GM19239 (cell line): ENCODE data around the gene PCCA.

Experiments used
- DNase-seq: peaks from one replicate; pipeline ENCODE4 v3.0.0; 2011; ENCODE audit warnings: low spot score; ENCODE audit not compliant: insufficient read length
- FAIRE-seq: peaks from 2 replicates; lab custom pipeline; 2011; peaks lifted over from hg19 to GRCh38; lab: Jason Lieb, UNC

The PCCA gene

DNA sequence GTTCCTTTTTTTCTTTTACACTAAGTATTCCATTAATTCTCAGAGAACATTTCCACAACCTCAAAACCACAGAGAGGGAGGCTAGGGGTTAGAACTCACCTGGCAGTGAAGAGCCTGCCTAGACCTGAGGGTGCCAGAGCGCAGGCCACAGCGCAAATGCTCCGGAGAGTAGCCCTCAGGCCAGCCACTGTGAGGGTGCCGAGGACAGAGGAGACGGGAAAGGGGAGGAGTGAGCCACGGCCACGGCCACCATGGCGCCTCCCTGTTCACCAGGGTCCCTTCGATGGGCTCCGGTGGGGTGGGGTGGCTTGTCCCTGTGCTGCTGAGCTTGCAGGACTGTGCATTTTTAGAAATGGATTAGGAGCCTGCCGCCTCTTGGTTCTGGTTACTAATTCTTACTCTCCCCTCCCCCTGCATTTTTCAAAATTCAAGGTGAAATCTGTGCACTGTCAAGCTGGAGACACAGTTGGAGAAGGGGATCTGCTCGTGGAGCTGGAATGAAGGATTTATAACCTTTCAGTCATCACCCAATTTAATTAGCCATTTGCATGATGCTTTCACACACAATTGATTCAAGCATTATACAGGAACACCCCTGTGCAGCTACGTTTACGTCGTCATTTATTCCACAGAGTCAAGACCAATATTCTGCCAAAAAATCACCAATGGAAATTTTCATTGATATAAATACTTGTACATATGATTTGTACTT lies 440.9 kb downstream of the PCCA start:
- no peak for DNase-seq
- no peak for FAIRE-seq

DNA sequence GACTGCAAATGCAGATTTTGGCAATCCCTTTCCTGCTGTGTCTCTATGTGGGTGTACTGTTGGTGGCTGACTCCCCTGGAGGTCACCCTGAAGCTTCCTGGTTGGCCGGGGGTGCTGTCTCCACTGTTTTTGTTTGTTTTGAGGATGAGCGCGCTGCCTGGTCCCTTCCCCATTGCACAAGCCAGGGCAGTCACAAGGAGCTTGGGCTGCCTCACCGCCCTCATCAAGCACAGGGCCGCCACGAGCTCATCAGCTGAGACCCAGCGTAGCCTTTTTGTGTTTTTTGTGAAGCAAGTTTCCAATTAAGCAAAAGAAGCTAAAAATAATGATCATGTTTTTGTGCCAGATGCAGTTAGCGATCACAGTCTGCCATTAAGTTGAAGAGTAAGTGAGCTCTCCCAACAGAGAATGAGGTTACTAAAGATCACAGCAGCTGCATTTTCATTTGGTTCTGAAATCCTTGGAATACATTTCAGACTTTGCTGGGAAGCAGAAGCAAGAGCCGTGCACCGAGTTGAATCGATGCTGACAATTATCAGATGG lies 441.8 kb downstream of the PCCA start:
- DNase-seq (no peak), FAIRE-seq (no peak)

DNA sequence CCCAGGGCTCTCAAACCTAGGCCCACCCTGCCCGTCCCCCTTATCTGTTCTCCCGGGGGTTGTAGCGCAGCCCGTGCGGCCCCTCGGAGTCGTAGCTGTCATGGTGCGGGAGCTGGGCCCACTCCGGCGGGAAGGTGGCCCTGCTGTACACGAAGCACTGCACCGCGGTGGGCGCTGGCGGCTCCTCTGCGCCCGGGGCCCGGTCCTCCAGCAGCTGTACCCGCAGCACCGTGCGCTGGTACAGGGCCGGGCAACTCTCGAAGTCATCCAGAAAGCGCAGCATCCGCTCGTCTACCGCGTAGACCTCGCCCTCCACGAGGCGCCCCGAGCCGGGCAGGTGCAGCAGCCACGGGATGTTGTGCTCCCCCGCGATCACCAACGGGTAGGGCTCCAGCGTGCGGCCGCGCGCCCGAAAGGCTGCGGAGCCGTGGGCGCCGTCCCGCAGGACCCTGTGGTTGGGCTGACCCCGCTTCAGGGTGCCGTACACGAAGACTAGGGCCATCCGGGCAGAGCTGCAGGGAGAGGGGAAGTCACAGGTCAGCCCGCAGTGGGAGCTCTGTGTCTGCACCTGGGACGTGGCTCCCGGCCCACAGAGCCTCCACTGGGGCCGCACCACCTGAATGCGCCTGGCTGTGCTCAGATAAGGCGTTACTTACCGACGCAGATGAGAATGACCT lies 443.3 kb downstream of the PCCA start:
- FAIRE-seq: no peak
- DNase-seq: no peak

DNA sequence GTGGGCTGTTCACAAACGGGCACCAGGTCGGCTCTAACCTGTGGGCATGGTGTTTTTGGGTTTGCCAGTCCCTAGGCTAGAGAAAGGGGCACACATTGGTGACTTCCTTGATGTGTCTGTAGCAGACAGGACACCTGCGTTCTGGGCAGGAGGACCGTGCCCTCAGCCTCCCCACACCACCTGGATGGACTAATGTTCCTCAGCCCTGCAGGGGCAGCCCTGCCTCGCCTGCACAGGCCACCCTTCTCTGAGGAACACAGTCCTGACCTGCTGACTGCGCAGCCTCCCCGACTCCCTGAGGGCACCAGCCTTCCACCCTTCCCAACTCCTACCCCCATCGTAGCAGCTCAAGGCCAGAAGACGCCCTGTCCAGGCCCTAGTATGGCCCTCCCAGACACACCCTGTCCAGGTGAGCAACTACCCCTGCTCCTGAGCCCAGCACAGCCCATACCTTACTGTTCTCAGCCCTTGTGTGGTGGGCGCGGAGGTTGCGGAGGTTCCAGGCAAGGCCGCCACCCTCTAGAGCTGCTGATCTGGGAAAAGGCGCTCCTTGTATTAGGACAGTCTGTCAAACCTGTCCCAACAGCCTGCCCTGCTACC lies 444.0 kb downstream of the PCCA start:
- no peak for FAIRE-seq
- no peak for DNase-seq

DNA sequence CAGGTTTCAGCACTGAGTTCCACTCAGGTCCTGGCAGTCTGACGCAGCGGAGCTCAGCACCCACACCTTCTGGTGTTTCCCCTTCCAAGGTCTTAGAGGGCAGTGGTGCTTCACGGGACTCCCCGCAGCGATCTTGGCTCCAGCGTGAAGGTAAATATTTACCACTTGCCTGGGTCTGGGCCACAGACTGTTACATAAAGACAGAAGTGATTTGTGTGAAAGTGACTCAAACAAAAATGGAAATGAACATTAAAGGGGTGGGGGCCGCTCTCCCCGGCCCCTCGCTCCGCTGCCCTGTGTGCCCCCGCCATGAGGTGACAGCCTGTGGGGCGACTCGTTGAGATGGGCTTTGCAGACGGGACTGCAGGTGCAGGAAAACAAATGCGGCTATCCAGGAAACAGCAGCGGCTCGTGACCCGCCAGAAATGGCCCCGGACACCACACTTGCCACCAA lies 444.7 kb downstream of the PCCA start:
- no peak for FAIRE-seq
- DNase-seq: no peak

DNA sequence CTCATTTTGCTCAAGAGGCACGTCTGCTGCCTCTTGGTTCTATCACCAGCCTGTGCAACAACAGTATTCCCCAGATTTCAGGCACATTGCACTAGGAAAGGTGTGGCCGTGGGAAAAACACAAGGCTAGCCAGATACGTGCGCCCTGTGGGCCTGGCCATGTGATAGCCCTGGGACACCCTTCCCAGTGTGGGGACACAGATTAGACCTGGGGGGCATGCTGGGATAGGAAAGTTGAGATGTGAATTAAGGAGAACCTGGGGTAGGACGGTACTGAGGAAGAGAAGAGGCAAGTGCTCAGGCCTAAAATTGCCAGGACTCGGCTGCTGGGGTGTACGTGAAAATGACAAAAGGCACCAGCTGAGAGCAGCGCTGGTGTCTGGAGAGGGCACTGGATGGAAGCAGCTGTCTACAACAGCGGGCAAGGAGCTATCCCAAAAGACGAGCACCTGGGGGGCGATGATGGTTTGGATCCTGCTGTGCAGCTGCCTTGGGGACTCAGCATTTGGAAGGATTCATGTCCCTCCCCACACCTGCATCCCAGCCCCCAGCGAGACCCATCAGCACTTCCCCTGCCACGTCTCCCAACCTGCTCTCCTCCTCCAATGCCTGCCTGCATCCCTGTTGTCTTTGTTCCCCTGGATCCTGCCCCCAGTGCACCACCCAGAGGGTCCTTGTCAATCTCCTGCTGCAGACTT lies 445.4 kb downstream of the PCCA start:
- DNase-seq (no peak), FAIRE-seq (no peak)

DNA sequence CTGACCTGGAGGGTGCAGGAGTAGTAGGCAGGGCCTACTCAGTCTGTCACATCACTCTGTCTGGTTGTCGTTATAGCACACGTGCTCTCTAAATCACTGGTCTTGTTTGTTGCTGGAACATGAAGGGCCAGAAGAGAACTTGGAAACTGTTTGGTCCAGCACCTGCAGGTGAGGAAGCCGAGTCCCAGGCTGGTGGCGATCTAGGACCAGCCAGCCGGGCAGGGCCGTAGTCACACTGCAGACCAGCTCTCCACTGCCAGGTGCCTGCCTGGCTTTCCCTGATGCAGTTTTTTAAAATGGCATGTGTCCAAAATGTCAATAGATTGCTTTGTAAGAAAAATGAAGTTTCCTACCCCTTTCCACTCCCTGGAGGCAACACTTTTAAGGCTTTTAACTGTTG lies 446.0 kb downstream of the PCCA start:
- FAIRE-seq (no peak), DNase-seq (no peak)

DNA sequence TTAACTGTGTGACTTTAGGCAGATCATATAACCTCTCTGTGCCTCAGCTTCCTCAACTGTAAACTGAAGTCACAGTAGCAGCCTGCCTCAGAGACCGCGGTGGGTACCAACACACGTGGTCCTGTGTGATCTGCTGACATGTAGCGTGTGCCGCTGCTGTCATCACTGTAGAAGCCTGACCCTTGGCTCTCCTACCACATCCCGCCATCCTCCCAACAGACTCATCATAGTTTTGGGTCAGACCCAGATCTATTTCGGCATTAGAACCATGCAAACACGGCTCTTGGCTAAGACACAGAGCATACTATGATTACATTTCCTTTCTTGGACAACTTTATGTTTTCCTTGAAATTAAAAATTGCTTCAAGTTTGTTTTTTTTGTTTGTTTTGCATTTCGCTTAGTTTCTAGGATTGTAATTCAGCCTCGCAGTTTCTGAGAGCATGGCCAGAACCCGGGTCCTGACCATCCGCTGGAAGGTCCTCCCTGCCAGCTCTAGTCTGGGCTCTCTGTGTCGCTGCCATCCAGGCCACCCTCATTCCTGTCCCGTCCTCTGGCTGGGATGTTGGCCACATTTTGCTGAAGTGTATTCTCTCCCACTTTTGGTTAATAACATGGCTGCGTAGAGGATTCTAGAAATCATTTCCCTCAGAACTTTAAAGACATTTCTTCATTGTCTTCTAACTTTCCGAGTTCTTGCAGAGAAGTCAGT lies 446.7 kb downstream of the PCCA start:
- DNase-seq: no peak
- no peak for FAIRE-seq

DNA sequence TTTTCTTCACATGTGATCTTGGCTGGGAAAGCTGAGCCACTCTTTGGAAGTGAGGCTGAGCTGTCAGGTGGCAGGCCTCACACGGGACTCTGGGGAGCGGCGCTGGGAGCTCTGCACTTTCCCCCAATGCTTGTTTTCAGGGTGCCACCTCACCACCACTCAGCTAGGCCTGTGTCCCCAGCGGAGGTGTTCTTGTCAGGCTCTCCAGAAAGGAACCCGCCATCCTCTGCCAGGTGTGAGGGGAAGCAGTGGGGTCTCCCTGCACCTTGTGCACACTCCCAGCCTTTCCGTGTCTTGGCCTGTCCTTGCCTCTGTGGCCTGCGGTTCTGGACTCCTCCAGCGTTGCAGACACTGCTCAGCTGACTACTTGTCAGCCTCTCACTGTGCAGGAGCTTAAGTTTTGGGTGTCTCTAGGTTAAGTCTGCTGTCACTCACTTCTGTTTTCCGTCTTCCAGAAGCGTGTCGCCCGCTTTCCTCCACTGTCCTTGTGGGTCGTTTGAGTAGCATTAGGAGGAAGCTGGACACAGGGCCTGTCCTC lies 447.8 kb downstream of the PCCA start:
- FAIRE-seq: no peak

DNA sequence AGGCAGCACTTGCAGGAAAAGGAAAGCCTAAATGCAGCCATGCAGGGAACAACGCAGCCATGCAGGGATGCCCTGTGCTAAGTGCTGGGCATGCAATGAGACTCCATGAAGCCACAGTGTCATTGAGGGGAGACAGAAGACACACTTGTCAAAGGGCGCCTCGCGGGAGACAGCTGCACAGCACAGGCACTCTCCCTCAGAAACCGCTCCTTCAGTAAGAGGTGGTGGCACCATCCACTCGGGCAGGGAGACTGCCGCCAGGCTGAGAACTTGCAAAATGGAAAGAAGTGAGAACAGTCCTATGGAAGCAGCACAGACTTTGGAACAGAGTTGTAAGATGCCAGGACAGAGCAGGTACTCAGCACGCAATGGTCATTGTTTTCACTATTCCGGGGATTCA lies 448.6 kb downstream of the PCCA start:
- no peak for DNase-seq
- no peak for FAIRE-seq

More for the DNA sequence above, 447.8 kb downstream of the PCCA start:
- no peak for DNase-seq

DNA sequence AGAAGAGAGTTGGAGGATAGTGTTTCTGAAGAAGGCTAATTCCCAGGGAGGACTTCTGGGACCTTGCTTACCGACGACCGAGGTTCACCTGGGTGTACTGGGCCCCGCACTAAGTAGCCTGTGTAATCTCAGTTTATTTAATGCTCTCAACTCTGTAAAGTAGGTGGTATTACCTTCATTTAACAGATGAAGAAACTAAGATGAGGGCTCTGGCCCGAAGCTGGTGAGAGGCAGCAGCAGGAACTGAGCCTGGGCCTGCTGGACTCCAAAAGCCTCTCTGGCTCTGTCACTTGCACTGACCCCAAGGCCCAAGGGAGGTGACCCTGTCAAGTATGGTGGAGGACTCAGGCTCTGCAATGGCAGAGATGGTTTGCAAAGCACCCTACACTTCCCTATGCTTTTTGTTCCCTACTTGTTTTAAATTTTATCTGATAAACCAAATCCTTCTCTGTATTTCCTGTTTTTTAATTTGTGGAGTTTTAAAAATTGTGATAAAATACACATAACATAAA lies 449.1 kb downstream of the PCCA start:
- FAIRE-seq: no peak
- DNase-seq: no peak

DNA sequence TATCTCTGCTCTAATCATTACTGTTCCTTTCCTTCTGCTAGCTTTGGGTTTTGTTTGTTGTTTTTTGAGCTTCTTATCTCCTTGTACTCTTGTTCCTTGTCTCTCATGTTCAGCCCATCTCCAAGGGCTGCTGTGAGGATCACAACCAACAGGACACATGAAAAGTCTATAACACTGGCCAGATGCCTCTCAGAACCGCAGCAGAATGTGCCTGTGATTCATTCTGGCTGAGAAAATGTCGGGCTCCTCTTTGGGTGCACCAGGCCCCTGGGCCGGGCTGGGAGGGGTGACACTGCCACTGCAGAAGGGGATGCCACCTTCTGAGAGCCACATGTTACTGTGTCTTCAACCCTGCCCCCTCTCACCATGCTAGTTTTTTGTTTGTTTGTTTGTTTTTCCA lies 451.7 kb downstream of the PCCA start:
- DNase-seq: no peak

DNA sequence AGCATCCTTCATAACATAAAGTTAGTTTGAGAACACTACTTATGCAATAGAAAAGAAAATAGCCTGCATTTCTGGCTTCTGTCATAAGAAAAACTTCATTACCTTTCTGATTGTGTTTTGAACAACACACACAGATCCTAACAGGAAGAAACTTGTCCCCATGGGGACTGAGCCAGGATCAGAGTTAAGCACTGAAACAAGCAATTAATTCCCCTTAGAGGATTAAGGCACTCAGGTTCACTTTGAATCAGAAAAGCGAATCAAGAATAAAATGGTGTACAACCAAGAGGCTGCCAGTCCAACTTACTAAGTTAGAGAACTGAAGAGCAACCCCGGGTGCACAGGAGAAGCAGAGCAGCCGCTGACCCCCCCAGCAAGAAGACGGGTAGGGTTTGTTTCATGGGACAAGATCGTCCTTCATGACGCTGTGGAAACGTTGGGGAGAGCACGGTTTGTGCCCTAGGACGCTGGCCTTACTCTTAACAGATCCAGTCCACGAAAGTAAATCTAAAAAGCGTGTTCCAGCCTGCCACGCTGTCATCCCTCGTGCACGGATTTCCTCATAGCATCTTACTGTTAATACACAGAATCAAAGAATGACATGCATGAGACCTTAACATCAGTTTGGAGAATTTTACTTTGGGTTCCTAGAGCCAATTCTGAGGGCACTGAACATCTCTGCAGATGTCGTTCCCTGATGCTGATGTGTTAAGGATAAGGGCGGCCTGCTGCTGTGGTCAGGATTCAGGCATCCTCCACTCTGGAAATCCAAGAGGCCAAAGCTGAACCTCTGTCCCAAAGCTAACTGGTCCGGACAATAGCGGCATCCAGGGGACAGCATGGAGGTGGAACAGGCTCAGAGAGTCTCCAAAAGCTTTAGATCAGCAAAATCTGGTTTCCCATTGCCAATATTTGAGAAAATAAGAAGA lies 453.3 kb downstream of the PCCA start:
- DNase-seq (no peak), FAIRE-seq (no peak)

More for the DNA sequence above, 451.7 kb downstream of the PCCA start:
- FAIRE-seq: no peak

DNA sequence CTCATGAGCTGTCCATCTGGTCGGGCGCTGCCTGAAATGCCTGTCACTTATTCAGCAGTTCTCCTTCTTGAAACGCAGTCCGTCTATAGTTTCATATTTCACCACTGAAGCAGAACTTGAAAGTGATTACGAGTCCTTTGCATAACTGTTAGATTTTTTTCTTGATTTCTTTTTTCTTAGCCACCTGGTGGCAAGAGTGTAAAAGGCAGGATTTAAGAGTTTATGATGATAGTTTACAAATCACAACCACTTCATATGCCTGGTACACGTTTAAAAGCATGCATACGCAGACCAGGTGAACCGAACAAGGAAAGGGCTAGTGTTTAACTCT lies 453.9 kb downstream of the PCCA start:
- FAIRE-seq (peak; percentile 93), DNase-seq (peak; percentile 34)

DNA sequence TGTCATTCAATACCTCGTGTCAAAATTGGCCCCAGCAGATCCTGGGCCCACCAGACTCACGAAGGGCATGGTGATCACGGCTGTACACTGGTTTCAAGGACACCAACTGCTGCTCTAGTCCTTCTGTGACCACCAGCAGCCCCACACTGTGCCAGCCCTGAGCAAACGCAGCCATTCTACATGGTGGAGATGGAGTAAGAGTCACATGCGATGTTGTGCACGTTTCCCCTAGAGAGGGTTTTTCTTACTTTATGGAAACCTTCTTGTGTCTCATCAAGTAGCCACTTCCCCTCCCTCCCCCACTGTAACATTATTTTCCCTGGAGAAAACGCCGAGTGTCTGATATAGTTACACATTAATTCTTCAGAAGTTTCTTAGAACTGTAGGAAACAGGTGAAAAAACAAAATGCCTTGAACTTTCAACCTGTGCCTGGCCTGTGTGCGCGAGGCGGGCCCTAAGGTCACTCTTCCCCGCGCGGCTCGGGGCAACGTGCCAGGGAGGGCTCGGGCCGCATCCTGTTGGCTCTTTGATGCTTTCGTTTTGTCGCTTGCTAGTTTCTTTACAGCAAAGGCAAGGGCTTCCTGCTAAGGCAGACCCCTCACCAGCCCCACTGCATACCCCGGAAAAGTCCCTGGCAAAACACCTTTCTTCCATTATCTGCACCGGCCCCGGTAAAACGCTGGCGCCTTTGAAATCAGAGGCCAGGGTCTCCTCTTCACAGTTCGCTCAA lies 455.1 kb downstream of the PCCA start:
- no peak for DNase-seq
- FAIRE-seq: no peak

DNA sequence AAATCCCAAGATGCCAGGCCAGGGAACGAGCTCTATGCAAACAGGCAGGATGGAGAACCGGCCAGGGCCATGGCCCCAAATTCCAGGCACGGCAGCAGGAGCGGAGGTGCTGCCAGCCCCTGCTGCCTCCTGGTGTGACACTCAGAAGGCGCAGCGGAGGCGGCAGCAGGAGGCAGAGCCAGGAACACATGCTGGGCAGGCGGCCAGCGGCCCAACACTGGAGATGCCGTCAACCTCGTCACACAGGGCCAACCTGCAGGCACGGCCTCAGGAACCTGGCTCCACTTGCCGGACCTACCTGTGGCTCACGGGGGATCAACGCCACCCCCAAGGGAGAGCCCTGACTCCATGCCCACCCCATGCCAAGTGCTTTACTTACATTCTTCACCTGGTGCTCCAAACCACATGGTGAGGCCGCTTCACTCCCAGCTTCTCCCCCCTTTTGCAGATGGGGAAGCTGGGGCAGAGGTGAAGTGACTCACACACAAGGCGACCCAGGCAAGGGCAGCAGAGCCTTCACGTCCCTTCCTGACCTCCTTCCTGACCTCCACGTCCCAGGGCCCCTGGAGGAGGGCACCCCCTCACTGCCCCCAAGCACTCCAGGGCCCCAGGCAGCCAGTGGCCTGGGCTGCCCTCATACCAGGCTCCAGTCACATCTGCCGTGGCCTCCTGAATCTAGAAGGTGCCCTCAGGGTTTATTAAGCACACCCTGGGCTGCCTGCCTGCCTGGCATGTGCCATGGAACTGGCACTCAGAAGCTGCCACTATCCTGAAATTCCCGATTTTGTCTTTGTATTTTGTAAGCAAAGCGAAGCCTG lies 456.2 kb downstream of the PCCA start:
- DNase-seq: no peak
- no peak for FAIRE-seq

DNA sequence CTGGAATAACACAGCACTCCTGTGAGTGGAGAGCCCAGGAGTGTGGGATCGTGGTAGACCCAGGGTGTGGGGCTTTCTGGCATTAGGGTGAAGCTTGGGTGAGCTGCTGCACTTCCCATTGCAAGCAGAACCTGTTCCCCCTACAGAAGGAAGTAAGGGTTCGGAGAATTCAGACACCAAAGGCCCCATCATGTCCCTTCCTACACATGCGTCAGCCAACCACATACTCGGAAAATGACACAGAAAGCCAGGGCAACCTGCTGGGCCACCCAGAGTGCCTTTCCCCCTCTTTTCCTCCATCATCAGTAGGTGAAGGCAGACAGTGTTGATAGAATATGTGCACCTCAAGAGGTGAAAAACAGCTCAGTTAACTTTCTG lies 456.8 kb downstream of the PCCA start:
- DNase-seq (no peak), FAIRE-seq (no peak)
